HCT116 (cell line): ENCODE measurements around the gene NFKBIL1. TPM values are rescaled to one million over a fixed set of nuclear protein-coding genes. Genes with fewer than 3 reads are reported as not detected.

Source experiments
- ATAC-seq: fragments of 200-7000 bp; cut with Tn5 transposase; 2 replicates; pipeline ENCODE4 v1.9.1; 2020; ENCODE audit warnings: mild to moderate bottlenecking, moderate library complexity
- BruUV-seq: library from RNA; stranded (reverse); fragments of 400-500 nt; replicated peaks from 2 replicates; lab custom pipeline; 2021; lab: Mats Ljungman, UMichigan
- CTCF ChIA-PET: fragments of 300-600 bp; sonication (Branson Sonifier 250); formaldehyde crosslinking; loops from one replicate; lab custom pipeline; 2021; ENCODE audit warnings: antibody characterized with exemption; lab: Charles Lee
- POLR2A ChIA-PET: fragments of 300-600, 350-600 bp; sonication (Branson Sonifier 250); formaldehyde crosslinking; loops from one replicate; lab custom pipeline; 2021; ENCODE audit warnings: antibody characterized with exemption; lab: Charles Lee
- RAD21 ChIA-PET, 2 experiments: fragments of 300-600 bp; sonication (Branson Sonifier 250); formaldehyde crosslinking; loops; one replicate each; lab custom pipeline; 2023; ENCODE audit warnings: low total read pairs in 2 of 2; ENCODE audit not compliant: uncharacterized antibody in 2 of 2, unreplicated experiment in 2 of 2, low non-redundant PET in 1 of 2; lab: Charles Lee
- DNase-seq: peaks from one replicate; pipeline ENCODE4 v3.0.0-alpha.2; 2010; ENCODE audit warnings: low read depth, low spot score
- H2AFZ ChIP-seq: fragments of 200-600 bp; shearing (Covaris generic), sonication (generic); 2 replicates; pipeline ENCODE4 v1.6.1; 2017; ENCODE audit warnings: low read depth, mixed run types, mixed read lengths, antibody characterized with exemption, low read length; ENCODE audit not compliant: poor library complexity, severe bottlenecking
- H3K27ac ChIP-seq: 2 replicates; pipeline ENCODE4 v1.5.1; 2012; ENCODE audit warnings: low read depth, low read length
- H3K27me3 ChIP-seq: fragments of 200-600 bp; sonication (generic); 2 replicates; pipeline ENCODE4 v1.6.1; 2016; ENCODE audit warnings: mixed run types, low read length, mixed read lengths; ENCODE audit not compliant: insufficient read depth
- H3K36me3 ChIP-seq, 2 experiments: fragments of 200-500 bp in 1 of 2; fragments of 200-600 bp in 1 of 2; sonication (Bioruptor generic) in 1 of 2; sonication (generic) in 1 of 2; 2 replicates each; pipeline versions ENCODE4 v1.5.1 to v1.6.1; 2014 to 2016; ENCODE audit warnings: low read length in 2 of 2, inconsistent platforms in 1 of 2, mixed read lengths in 1 of 2, mixed run types in 1 of 2; ENCODE audit not compliant: insufficient read depth in 2 of 2, control insufficient read depth in 1 of 2
- H3K4me1 ChIP-seq, 2 experiments: fragments of 200-600 bp in 1 of 2; sonication (generic) in 1 of 2; 2 replicates each; pipeline versions ENCODE4 v1.5.1 to v1.6.1; 2012 to 2017; ENCODE audit warnings: low read length in 2 of 2, inconsistent platforms in 1 of 2, mild to moderate bottlenecking in 1 of 2, mixed read lengths in 1 of 2, mixed run types in 1 of 2, moderate library complexity in 1 of 2; ENCODE audit not compliant: insufficient read depth in 2 of 2, control insufficient read depth in 1 of 2
- H3K4me2 ChIP-seq: fragments of 200-600 bp; sonication (generic); 2 replicates; pipeline ENCODE4 v1.6.1; 2017; ENCODE audit warnings: mixed run types, low read length, mixed read lengths
- H3K4me3 ChIP-seq, 2 experiments: fragments of 200-600 bp in 1 of 2; sonication (generic) in 1 of 2; replicated peaks in 1 of 2; 2 replicates each; pipeline ENCODE4 v1.5.1; 2011 to 2016; ENCODE audit warnings: low read length in 2 of 2, control low read depth in 1 of 2, low read depth in 1 of 2, mild to moderate bottlenecking in 1 of 2, mixed read lengths in 1 of 2, mixed run types in 1 of 2
- H3K79me2 ChIP-seq: fragments of 200-600 bp; sonication (generic); 2 replicates; pipeline ENCODE4 v1.6.1; 2017; ENCODE audit warnings: mild to moderate bottlenecking, mixed run types, low read length, moderate library complexity, mixed read lengths; ENCODE audit not compliant: insufficient read depth
- H3K9ac ChIP-seq: fragments of 200-600 bp; sonication (generic); 2 replicates; pipeline ENCODE4 v1.6.1; 2016; ENCODE audit warnings: low read length, mixed read lengths
- H3K9me2 ChIP-seq: fragments of 200-600 bp; sonication (generic), shearing (Covaris generic); 2 replicates; pipeline ENCODE4 v1.6.1; 2017; ENCODE audit warnings: mixed run types, mild to moderate bottlenecking, moderate library complexity; ENCODE audit not compliant: insufficient read depth
- H3K9me3 ChIP-seq, 2 experiments: fragments of 200-500 bp in 1 of 2; fragments of 200-600 bp in 1 of 2; sonication (Bioruptor generic) in 1 of 2; sonication (generic) in 1 of 2; 2 replicates each; pipeline ENCODE4 v1.6.1; 2014 to 2017; ENCODE audit warnings: low read length in 2 of 2, mixed read lengths in 2 of 2, inconsistent platforms in 1 of 2, low read depth in 1 of 2, mild to moderate bottlenecking in 1 of 2, mixed run types in 1 of 2, moderate library complexity in 1 of 2; ENCODE audit not compliant: control insufficient read depth in 1 of 2, insufficient read depth in 1 of 2
- H4K20me1 ChIP-seq: fragments of 200-600 bp; sonication (generic), shearing (Covaris generic); 2 replicates; pipeline ENCODE4 v1.6.1; 2017; ENCODE audit warnings: mixed run types, mild to moderate bottlenecking, moderate library complexity; ENCODE audit not compliant: insufficient read depth
- ATF3 ChIP-seq: IDR thresholded peaks from 2 replicates; pipeline ENCODE4 v1.6.1; 2012
- CTCF ChIP-seq, 3 experiments: fragments of 200-600 bp in 1 of 3; sonication (generic) in 1 of 3; IDR thresholded peaks in 2 of 3; conservative IDR thresholded peaks in 1 of 3; 2 replicates each; pipeline ENCODE4 v1.5.1; 2012 to 2017; ENCODE audit warnings: low read depth in 2 of 3, low read length in 2 of 3, antibody characterized with exemption in 1 of 3, borderline replicate concordance in 1 of 3, control low read depth in 1 of 3, mild to moderate bottlenecking in 1 of 3, mixed read lengths in 1 of 3, mixed run types in 1 of 3, moderate library complexity in 1 of 3; ENCODE audit not compliant: insufficient read depth in 1 of 3
- EGR1 ChIP-seq: IDR thresholded peaks from 2 replicates; pipeline ENCODE4 v1.6.1; 2012; ENCODE audit warnings: low read depth
- ELF1 ChIP-seq: IDR thresholded peaks from 2 replicates; pipeline ENCODE4 v1.6.1; 2012; ENCODE audit warnings: low read depth, borderline replicate concordance
- EZH2 ChIP-seq: fragments of 200-600 bp; sonication (generic); IDR thresholded peaks from 2 replicates; pipeline ENCODE4 v1.6.1; 2017; ENCODE audit warnings: antibody characterized with exemption, mixed run types
- FOSL1 ChIP-seq: IDR thresholded peaks from 2 replicates; pipeline ENCODE4 v1.6.1; 2012; ENCODE audit warnings: low read depth
- POLR2A ChIP-seq: IDR thresholded peaks from 2 replicates; pipeline ENCODE4 v1.7.0; 2011; ENCODE audit warnings: borderline replicate concordance; ENCODE audit not compliant: insufficient read depth, insufficient read length; ENCODE audit errors: extremely low read depth
- POLR2AphosphoS5 ChIP-seq: IDR thresholded peaks from 2 replicates; pipeline ENCODE4 v1.6.1; 2011; ENCODE audit warnings: mild to moderate bottlenecking, low read depth, low read length, moderate library complexity
- RAD21 ChIP-seq: IDR thresholded peaks from 2 replicates; pipeline ENCODE4 v1.6.1; 2012; ENCODE audit warnings: low read depth, mild to moderate bottlenecking
- SP1 ChIP-seq: IDR thresholded peaks from 2 replicates; pipeline ENCODE4 v1.6.1; 2012; ENCODE audit warnings: low read depth
- SRF ChIP-seq: IDR thresholded peaks from 2 replicates; pipeline ENCODE4 v1.6.1; 2012; ENCODE audit warnings: low read depth
- TCF7L2 ChIP-seq: IDR thresholded peaks from 2 replicates; pipeline ENCODE4 v1.7.0; 2011; ENCODE audit warnings: borderline replicate concordance, inconsistent platforms; ENCODE audit not compliant: insufficient read depth, insufficient read length; ENCODE audit errors: extremely low read depth
- YY1 ChIP-seq: IDR thresholded peaks from 2 replicates; pipeline ENCODE4 v1.6.1; 2011; ENCODE audit warnings: low read length, low read depth, moderate library complexity, mild to moderate bottlenecking; ENCODE audit not compliant: insufficient replicate concordance; ENCODE audit errors: extremely low read depth
- ZFX ChIP-seq: fragments of 450-650 bp; IDR thresholded peaks from 2 replicates; pipeline ENCODE4 v1.6.1; 2017
- intact Hi-C: fragments of 100-400 bp; cut with micrococcal nuclease; formaldehyde crosslinking; loops from 2 replicates; pipeline ENCODE4 v1.10.0; 2022
- total RNA-seq: library from RNA; stranded (reverse); gene quantifications from one replicate; pipeline ENCODE4 v1.2.1, GENCODE V29; 2021; ENCODE audit not compliant: unreplicated experiment

The NFKBIL1 gene
- total RNA-seq, 1 experiment from 2014 or later: 26.6 TPM

GRCh38 chr6:31521835-31522234 is 25.6 kb upstream of the NFKBIL1 start (continued):
- TF ChIP-seq POLR2AphosphoS5 (no peak), POLR2A (no peak), ELF1 (no peak), ZFX (no peak), EGR1 (no peak), YY1 (no peak), ATF3 (no peak)

- no peaks in the 10 kb centered on the region for H3K9me3 ChIP-seq
- H3K9me2 ChIP-seq: no peaks in the 10 kb centered on the region
- H3K4me3 ChIP-seq: no peak overlapping the region
- H2AFZ ChIP-seq: no peak overlapping the region
- no peaks in the 10 kb centered on the region for H3K27me3 ChIP-seq
- POLR2A ChIA-PET: interaction anchor here (1.9 kb wide), 1 partner anchor 16 kb away, joined by 4 read pairs; the partner anchor contains the start of gene DDX39B
- H3K4me1 ChIP-seq: no peaks in the 10 kb centered on the region; a peak in 1 of 4 replicates
- no peak overlapping the region for H3K9ac ChIP-seq
- no peak overlapping the region for H3K4me2 ChIP-seq
- CTCF ChIA-PET: no interaction called here
- no peak for TF ChIP-seq FOSL1
- TF ChIP-seq POLR2A: no peak
- no peak for TF ChIP-seq RAD21
- no peak for TF ChIP-seq ELF1
- TF ChIP-seq SP1: no peak
- TF ChIP-seq EZH2: no peak
- no peak for TF ChIP-seq CTCF (IDR thresholded peaks at IDR 0.05 in 2 of 3, conservative IDR thresholded peaks at IDR 0.05 in 1 of 3; ENCODE audit: borderline replicate concordance in 1 of 3, insufficient read depth in 1 of 3, low read depth in 2 of 3, low read length in 2 of 3)
- no peak for TF ChIP-seq TCF7L2
- no peak for TF ChIP-seq SRF
- H3K27ac ChIP-seq: no peak overlapping the region
- peaks cover 3 to 4% of the 10 kb centered on the region in 2 experiments; a peak in 2 of 4 replicates for H3K36me3 ChIP-seq
- ATAC-seq: no peak
- H3K79me2 ChIP-seq: no peaks in the 10 kb centered on the region
- BruUV-seq: no TSS peak
- RAD21 ChIA-PET: no interaction called here
- DNase-seq: no peak
- 0 out of 2 replicates have a peak, but pooled peaks cover 4% of the 10 kb centered on the region for H4K20me1 ChIP-seq
- intact Hi-C loops: no loop called here
These were observed 21.9 kb upstream of the NFKBIL1 start for GRCh38 chr6:31525553-31525931.
